WTC11 (cell line): ENCODE data around the gene GUCA1A.

ENCODE experiments used
- CREB1 ChIP-seq: sonication (generic); formaldehyde crosslinking; IDR thresholded peaks from 2 replicates; pipeline ENCODE4 v1.8.0; 2023; ENCODE audit warnings: mild to moderate bottlenecking, missing genetic modification reagents
- CTCF ChIP-seq: fragments of 200-600 bp; IDR thresholded peaks from 2 replicates; pipeline ENCODE4 v1.8.0; 2022; ENCODE audit warnings: antibody characterized with exemption
- FOXJ3 ChIP-seq: sonication (generic); formaldehyde crosslinking; IDR thresholded peaks from 2 replicates; pipeline ENCODE4 v1.9.0; 2021; ENCODE audit warnings: missing genetic modification reagents, mild to moderate bottlenecking, borderline replicate concordance
- JUN ChIP-seq: sonication (generic); formaldehyde crosslinking; IDR thresholded peaks from 2 replicates; pipeline ENCODE4 v1.8.0; 2023; ENCODE audit warnings: mild to moderate bottlenecking, missing genetic modification reagents
- KAT7 ChIP-seq: sonication (generic); formaldehyde crosslinking; IDR thresholded peaks from 2 replicates; pipeline ENCODE4 v1.8.1; 2023; ENCODE audit warnings: missing genetic modification reagents, mild to moderate bottlenecking, borderline replicate concordance
- SP1 ChIP-seq: sonication (generic); formaldehyde crosslinking; conservative IDR thresholded peaks from 2 replicates; pipeline ENCODE4 v1.8.1; 2022; ENCODE audit warnings: missing genetic modification reagents
- ZNF317 ChIP-seq: sonication (generic); formaldehyde crosslinking; IDR thresholded peaks from 2 replicates; pipeline ENCODE4 v1.8.1; 2023; ENCODE audit warnings: low read depth, mild to moderate bottlenecking, moderate library complexity, missing genetic modification reagents, borderline replicate concordance
- TF ChIP-seq, protein P1 (sequence below): sonication (generic); formaldehyde crosslinking; IDR thresholded peaks from 2 replicates; pipeline ENCODE4 v1.8.1; 2023; ENCODE audit warnings: mild to moderate bottlenecking, missing genetic modification reagents, moderate library complexity
- TF ChIP-seq, protein P2 (sequence below): sonication (generic); formaldehyde crosslinking; IDR thresholded peaks from 2 replicates; pipeline ENCODE4 v1.8.1; 2022; ENCODE audit warnings: low read depth, missing genetic modification reagents, borderline replicate concordance

GRCh38 chr6:42148058-42148457 is 25.1 kb upstream of the GUCA1A start:
- TF ChIP-seq JUN (CRISPR knock-in tag) (no peak), KAT7 (CRISPR knock-in tag) (no peak), CREB1 (no peak), CTCF (no peak), FOXJ3 (no peak), ZNF317 (CRISPR knock-in tag) (no peak), SP1 (CRISPR knock-in tag) (no peak)
- TF ChIP-seq, protein P1, sequence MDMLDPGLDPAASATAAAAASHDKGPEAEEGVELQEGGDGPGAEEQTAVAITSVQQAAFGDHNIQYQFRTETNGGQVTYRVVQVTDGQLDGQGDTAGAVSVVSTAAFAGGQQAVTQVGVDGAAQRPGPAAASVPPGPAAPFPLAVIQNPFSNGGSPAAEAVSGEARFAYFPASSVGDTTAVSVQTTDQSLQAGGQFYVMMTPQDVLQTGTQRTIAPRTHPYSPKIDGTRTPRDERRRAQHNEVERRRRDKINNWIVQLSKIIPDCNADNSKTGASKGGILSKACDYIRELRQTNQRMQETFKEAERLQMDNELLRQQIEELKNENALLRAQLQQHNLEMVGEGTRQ (CRISPR knock-in tag), result no peak
- TF ChIP-seq, protein P2, sequence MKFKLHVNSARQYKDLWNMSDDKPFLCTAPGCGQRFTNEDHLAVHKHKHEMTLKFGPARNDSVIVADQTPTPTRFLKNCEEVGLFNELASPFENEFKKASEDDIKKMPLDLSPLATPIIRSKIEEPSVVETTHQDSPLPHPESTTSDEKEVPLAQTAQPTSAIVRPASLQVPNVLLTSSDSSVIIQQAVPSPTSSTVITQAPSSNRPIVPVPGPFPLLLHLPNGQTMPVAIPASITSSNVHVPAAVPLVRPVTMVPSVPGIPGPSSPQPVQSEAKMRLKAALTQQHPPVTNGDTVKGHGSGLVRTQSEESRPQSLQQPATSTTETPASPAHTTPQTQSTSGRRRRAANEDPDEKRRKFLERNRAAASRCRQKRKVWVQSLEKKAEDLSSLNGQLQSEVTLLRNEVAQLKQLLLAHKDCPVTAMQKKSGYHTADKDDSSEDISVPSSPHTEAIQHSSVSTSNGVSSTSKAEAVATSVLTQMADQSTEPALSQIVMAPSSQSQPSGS (CRISPR knock-in tag), result no peak
